K562 (cell line): ENCODE results near the gene APPBP2.

ENCODE experiments used
- CBX1 ChIP-seq: sonication (generic); IDR thresholded peaks from 2 replicates; pipeline ENCODE4 v1.6.1; 2016; ENCODE audit warnings: antibody characterized with exemption, low read depth, mild to moderate bottlenecking
- DIDO1 ChIP-seq: fragments of 450-650 bp; IDR thresholded peaks from 2 replicates; pipeline ENCODE4 v1.6.1; 2016; ENCODE audit warnings: low read depth, missing biosample characterization, missing genetic modification characterization
- EHMT2 ChIP-seq: fragments of 450-650 bp; IDR thresholded peaks from 2 replicates; pipeline ENCODE4 v1.6.1; 2018; ENCODE audit warnings: antibody characterized with exemption
- ETV6 ChIP-seq, 3 experiments: fragments of 150-350 bp in 1 of 3; sonication (generic) in 1 of 3; formaldehyde crosslinking in 1 of 3; IDR thresholded peaks; 2 replicates each; pipeline versions ENCODE4 v1.6.1 to v1.8.0; 2014 to 2022; ENCODE audit warnings: borderline replicate concordance in 2 of 3, low read depth in 2 of 3, antibody characterized with exemption in 1 of 3, low read length in 1 of 3, mild to moderate bottlenecking in 1 of 3, missing genetic modification reagents in 1 of 3
- FOXA1 ChIP-seq: fragments of 450-650 bp; IDR thresholded peaks from 2 replicates; pipeline ENCODE4 v1.6.1; 2016; ENCODE audit warnings: mild to moderate bottlenecking, borderline replicate concordance
- NEUROD1 ChIP-seq: fragments of 150-350 bp; IDR thresholded peaks from 2 replicates; pipeline ENCODE4 v1.6.1; 2014; ENCODE audit warnings: borderline replicate concordance, low read length, low read depth; ENCODE audit not compliant: partially characterized antibody
- TFAM ChIP-seq: fragments of 250-450 bp; sonication (Bioruptor Pico); conservative IDR thresholded peaks from 2 replicates; pipeline ENCODE4 v1.5.0; 2021; ENCODE audit warnings: mild to moderate bottlenecking, moderate library complexity
- ZNF133 ChIP-seq: fragments of 250-450 bp; sonication (Bioruptor Pico); IDR thresholded peaks from 2 replicates; pipeline ENCODE4 v1.4.0; 2020; ENCODE audit warnings: mild to moderate bottlenecking
- ZNF212 ChIP-seq: fragments of 450-650 bp; formaldehyde crosslinking; IDR thresholded peaks from 2 replicates; pipeline ENCODE4 v1.4.0; 2020; ENCODE audit warnings: mild to moderate bottlenecking
- TF ChIP-seq, protein P1 (sequence below): sonication (generic); formaldehyde crosslinking; IDR thresholded peaks from 2 replicates; pipeline ENCODE4 v1.8.1; 2023; ENCODE audit warnings: missing genetic modification reagents, mild to moderate bottlenecking, borderline replicate concordance
- TF ChIP-seq, protein P2 (sequence below), 3 experiments: IDR thresholded peaks in 2 of 3; conservative IDR thresholded peaks in 1 of 3; 2 replicates each; pipeline ENCODE4 v1.5.1; 2011 to 2012; ENCODE audit warnings: low read length in 3 of 3, mild to moderate bottlenecking in 3 of 3, control low read depth in 2 of 3, improper control_type of control experiment in 1 of 3, inconsistent platforms in 1 of 3, low read depth in 1 of 3, mixed read lengths in 1 of 3, moderate library complexity in 1 of 3; ENCODE audit not compliant: insufficient read depth in 2 of 3

DNA sequence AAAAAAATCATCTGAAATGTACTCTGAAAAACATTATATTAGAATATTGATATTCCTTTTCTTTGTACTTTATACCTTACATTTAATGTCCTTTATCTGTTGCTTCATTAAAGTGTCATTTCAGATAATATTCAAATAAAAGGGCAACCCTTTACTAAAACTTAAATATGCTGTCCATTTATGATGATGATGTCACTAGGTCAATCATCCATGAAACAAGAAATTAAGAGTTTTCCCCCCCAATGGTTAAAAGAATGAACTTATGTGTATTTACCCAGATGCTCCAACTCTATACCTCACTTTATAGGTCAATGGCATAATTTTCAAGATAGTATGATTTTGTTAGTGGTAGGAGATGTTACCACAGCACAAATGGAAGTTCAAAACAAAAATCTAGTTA is 15.3 kb downstream of the APPBP2 start:
- TF ChIP-seq EHMT2 (no peak), NEUROD1 (no peak), DIDO1 (no peak), ZNF212 (no peak), TFAM (no peak), ETV6 (IDR thresholded peaks at IDR 0.05; ENCODE audit: borderline replicate concordance in 1 of 2, low read depth in 2 of 2, low read length in 1 of 2) (no peak), ETV6 (CRISPR knock-in tag; IDR thresholded peaks at IDR 0.05; ENCODE audit: borderline replicate concordance) (no peak), ZNF133 (CRISPR knock-in tag) (no peak), CBX1 (no peak), FOXA1 (no peak)
- TF ChIP-seq, protein P1, sequence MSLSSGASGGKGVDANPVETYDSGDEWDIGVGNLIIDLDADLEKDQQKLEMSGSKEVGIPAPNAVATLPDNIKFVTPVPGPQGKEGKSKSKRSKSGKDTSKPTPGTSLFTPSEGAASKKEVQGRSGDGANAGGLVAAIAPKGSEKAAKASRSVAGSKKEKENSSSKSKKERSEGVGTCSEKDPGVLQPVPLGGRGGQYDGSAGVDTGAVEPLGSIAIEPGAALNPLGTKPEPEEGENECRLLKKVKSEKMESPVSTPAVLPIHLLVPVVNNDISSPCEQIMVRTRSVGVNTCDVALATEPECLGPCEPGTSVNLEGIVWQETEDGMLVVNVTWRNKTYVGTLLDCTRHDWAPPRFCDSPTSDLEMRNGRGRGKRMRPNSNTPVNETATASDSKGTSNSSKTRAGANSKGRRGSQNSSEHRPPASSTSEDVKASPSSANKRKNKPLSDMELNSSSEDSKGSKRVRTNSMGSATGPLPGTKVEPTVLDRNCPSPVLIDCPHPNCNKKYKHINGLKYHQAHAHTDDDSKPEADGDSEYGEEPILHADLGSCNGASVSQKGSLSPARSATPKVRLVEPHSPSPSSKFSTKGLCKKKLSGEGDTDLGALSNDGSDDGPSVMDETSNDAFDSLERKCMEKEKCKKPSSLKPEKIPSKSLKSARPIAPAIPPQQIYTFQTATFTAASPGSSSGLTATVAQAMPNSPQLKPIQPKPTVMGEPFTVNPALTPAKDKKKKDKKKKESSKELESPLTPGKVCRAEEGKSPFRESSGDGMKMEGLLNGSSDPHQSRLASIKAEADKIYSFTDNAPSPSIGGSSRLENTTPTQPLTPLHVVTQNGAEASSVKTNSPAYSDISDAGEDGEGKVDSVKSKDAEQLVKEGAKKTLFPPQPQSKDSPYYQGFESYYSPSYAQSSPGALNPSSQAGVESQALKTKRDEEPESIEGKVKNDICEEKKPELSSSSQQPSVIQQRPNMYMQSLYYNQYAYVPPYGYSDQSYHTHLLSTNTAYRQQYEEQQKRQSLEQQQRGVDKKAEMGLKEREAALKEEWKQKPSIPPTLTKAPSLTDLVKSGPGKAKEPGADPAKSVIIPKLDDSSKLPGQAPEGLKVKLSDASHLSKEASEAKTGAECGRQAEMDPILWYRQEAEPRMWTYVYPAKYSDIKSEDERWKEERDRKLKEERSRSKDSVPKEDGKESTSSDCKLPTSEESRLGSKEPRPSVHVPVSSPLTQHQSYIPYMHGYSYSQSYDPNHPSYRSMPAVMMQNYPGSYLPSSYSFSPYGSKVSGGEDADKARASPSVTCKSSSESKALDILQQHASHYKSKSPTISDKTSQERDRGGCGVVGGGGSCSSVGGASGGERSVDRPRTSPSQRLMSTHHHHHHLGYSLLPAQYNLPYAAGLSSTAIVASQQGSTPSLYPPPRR (CRISPR knock-in tag), result no peak
- TF ChIP-seq, protein P2, sequence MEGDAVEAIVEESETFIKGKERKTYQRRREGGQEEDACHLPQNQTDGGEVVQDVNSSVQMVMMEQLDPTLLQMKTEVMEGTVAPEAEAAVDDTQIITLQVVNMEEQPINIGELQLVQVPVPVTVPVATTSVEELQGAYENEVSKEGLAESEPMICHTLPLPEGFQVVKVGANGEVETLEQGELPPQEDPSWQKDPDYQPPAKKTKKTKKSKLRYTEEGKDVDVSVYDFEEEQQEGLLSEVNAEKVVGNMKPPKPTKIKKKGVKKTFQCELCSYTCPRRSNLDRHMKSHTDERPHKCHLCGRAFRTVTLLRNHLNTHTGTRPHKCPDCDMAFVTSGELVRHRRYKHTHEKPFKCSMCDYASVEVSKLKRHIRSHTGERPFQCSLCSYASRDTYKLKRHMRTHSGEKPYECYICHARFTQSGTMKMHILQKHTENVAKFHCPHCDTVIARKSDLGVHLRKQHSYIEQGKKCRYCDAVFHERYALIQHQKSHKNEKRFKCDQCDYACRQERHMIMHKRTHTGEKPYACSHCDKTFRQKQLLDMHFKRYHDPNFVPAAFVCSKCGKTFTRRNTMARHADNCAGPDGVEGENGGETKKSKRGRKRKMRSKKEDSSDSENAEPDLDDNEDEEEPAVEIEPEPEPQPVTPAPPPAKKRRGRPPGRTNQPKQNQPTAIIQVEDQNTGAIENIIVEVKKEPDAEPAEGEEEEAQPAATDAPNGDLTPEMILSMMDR (IDR thresholded peaks at IDR 0.05 in 2 of 3, conservative IDR thresholded peaks at IDR 0.05 in 1 of 3; ENCODE audit: insufficient read depth in 2 of 3, low read depth in 1 of 3, low read length in 3 of 3), result no peak
